Measurements from ENCODE around the gene ATP11A.

DNA sequence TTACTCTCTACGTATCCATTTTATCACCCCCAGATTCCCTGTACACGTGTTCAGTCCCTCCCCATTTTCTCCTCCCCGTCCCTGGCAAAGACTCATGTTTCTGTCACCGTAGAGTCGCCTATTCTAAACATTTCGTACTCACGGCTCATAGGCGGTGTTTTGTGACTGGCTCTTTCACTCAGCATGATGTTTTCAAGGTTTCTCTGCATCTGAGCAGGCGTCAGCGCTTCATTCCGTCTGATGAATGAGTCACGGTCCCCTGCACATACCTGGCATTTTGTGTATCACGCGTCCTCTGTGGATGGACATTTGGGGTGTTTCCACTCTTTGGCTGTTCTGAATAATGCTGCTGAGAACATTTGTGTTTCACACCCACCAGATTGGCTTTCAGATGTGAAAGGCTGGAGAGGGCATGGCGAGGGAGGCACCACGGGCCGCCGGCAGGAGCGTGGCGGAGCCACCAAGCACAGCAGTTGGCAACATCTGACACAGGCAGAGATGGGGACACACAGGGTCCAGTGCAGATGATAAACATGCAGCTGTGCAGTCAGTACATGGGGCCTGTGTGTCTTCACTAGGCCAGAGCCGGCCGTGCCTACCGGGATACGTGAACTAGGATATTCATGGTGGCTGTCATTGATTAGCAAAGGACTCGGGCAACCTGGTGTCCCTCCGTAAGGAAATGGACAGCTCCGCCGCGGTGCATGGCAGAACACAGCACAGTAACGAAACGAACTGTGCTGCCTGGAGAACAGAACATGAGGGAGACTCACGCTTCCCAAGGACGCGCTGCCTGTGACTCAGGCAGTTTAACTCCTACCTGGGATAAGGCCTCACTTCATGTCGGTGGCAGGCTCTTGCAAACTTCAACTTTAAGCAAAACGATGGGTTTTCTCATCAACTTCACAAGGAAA, 117.2 kb downstream of the ATP11A start:
- TF ChIP-seq SUZ12 (IDR thresholded peaks at IDR 0.05; ENCODE audit: extremely low read depth, insufficient read depth, insufficient read length) (no peak), ZNF274 (IDR thresholded peaks at IDR 0.05; ENCODE audit: low read depth, low read length) (no peak)

Data from NT2/D1 (cell line).